Mesenchymal stem cell (in vitro differentiated cells and primary cell): Measurements from ENCODE around the gene NAPSA.
A peak's percentile ranks its signal among the peaks of the same experiment; 100 is the strongest.
"Not testable (repeated sequence)": the region's sequence is repeated elsewhere in the genome, so short reads cannot be mapped to it uniquely, and the experiment has no call there.

ENCODE experiments used
- DNase-seq: peaks from one replicate; pipeline ENCODE4 v3.0.0-alpha.2; 2013
- H2AFZ ChIP-seq: one replicate; pipeline ENCODE4 v1.6.1; 2013; ENCODE audit warnings: low read depth, mild to moderate bottlenecking, control low read depth, inconsistent platforms, low read length, moderate library complexity
- H2AK5ac ChIP-seq: 2 replicates; pipeline ENCODE4 v1.6.1; 2013; ENCODE audit warnings: low read length, moderate library complexity, mild to moderate bottlenecking, inconsistent platforms; ENCODE audit not compliant: severe bottlenecking
- H2BK120ac ChIP-seq: one replicate; pipeline ENCODE4 v1.6.1; 2013; ENCODE audit warnings: low read depth, mild to moderate bottlenecking, inconsistent platforms, low read length, moderate library complexity
- H2BK12ac ChIP-seq, 2 experiments: one replicate each; pipeline ENCODE4 v1.6.1; 2013; ENCODE audit warnings: inconsistent platforms in 2 of 2, low read length in 2 of 2, mild to moderate bottlenecking in 2 of 2, moderate library complexity in 2 of 2, control low read depth in 1 of 2
- H2BK15ac ChIP-seq: one replicate; pipeline ENCODE4 v1.6.1; 2013; ENCODE audit warnings: mild to moderate bottlenecking, low read depth, inconsistent platforms; ENCODE audit not compliant: poor library complexity, severe bottlenecking
- H2BK5ac ChIP-seq: 2 replicates; pipeline ENCODE4 v1.6.1; 2013; ENCODE audit warnings: low read depth, mild to moderate bottlenecking, low read length, control low read depth, inconsistent platforms; ENCODE audit not compliant: poor library complexity, severe bottlenecking
- H3K14ac ChIP-seq, 2 experiments: one replicate each; pipeline ENCODE4 v1.6.1; 2013; ENCODE audit warnings: inconsistent platforms in 2 of 2, low read length in 2 of 2, control low read depth in 1 of 2, mild to moderate bottlenecking in 1 of 2, moderate library complexity in 1 of 2
- H3K18ac ChIP-seq, 2 experiments: one replicate each; pipeline ENCODE4 v1.6.1; 2013; ENCODE audit warnings: inconsistent platforms in 2 of 2, low read length in 2 of 2, control low read depth in 1 of 2, low read depth in 1 of 2, mild to moderate bottlenecking in 1 of 2
- H3K23ac ChIP-seq, 2 experiments: one replicate each; pipeline ENCODE4 v1.6.1; 2013; ENCODE audit warnings: inconsistent platforms in 2 of 2, low read length in 2 of 2, mild to moderate bottlenecking in 2 of 2, moderate library complexity in 2 of 2, control low read depth in 1 of 2
- H3K27ac ChIP-seq: 2 replicates; pipeline ENCODE4 v1.5.1; 2013; ENCODE audit warnings: mild to moderate bottlenecking, moderate library complexity, low read length, control low read depth, inconsistent platforms; ENCODE audit not compliant: poor library complexity, severe bottlenecking
- H3K27me3 ChIP-seq, 2 experiments: 2 replicates each; pipeline versions ENCODE4 v1.6.1 to v1.7.0; 2013; ENCODE audit warnings: low read length in 2 of 2, mild to moderate bottlenecking in 2 of 2, moderate library complexity in 2 of 2, control low read depth in 1 of 2, inconsistent platforms in 1 of 2; ENCODE audit not compliant: control insufficient read depth in 1 of 2, insufficient read depth in 1 of 2
- H3K36me3 ChIP-seq, 2 experiments: 2 replicates each; pipeline versions ENCODE4 v1.6.1 to v1.7.0; 2013; ENCODE audit warnings: low read length in 2 of 2, control low read depth in 1 of 2, inconsistent platforms in 1 of 2, low read depth in 1 of 2, mild to moderate bottlenecking in 1 of 2; ENCODE audit not compliant: insufficient read depth in 2 of 2, control insufficient read depth in 1 of 2
- H3K4ac ChIP-seq, 2 experiments: one replicate each; pipeline ENCODE4 v1.6.1; 2013; ENCODE audit warnings: inconsistent platforms in 2 of 2, low read length in 2 of 2, mild to moderate bottlenecking in 2 of 2, moderate library complexity in 2 of 2, control low read depth in 1 of 2, low read depth in 1 of 2
- H3K4me1 ChIP-seq: 2 replicates; pipeline ENCODE4 v1.6.1; 2013; ENCODE audit warnings: low read depth, low read length, control low read depth; ENCODE audit not compliant: control insufficient read depth, insufficient read depth
- H3K4me2 ChIP-seq: 2 replicates; pipeline ENCODE4 v1.6.1; 2013; ENCODE audit warnings: low read length, mild to moderate bottlenecking, inconsistent platforms; ENCODE audit not compliant: poor library complexity, severe bottlenecking
- H3K4me3 ChIP-seq, 2 experiments: 2 replicates each; pipeline versions ENCODE4 v1.5.1 to v1.7.0; 2013; ENCODE audit warnings: low read length in 2 of 2, mild to moderate bottlenecking in 2 of 2, control low read depth in 1 of 2, low read depth in 1 of 2; ENCODE audit not compliant: insufficient read depth in 1 of 2
- H3K79me1 ChIP-seq: replicated peaks from 2 replicates; pipeline ENCODE4 v1.6.1; 2013; ENCODE audit warnings: mild to moderate bottlenecking, control low read depth, low read length, inconsistent platforms; ENCODE audit not compliant: poor library complexity, severe bottlenecking
- H3K9ac ChIP-seq: 2 replicates; pipeline ENCODE4 v1.7.0; 2013; ENCODE audit warnings: mild to moderate bottlenecking, low read length, moderate library complexity
- H3K9me3 ChIP-seq: 2 replicates; pipeline ENCODE4 v1.7.0; 2013; ENCODE audit warnings: mild to moderate bottlenecking, low read length; ENCODE audit not compliant: control insufficient read depth
- H4K8ac ChIP-seq: one replicate; pipeline ENCODE4 v1.6.1; 2013; ENCODE audit warnings: inconsistent platforms, mild to moderate bottlenecking, low read length, moderate library complexity
- H4K91ac ChIP-seq: one replicate; pipeline ENCODE4 v1.6.1; 2013; ENCODE audit warnings: mild to moderate bottlenecking, low read length, inconsistent platforms
- WGBS: methylation state at CpG from one replicate; pipeline ENCODE4 v1.1.7; 2013; ENCODE audit warnings: mixed read lengths; 5-methylcytosine and 5-hydroxymethylcytosine counted together

Gene NAPSA

DNA sequence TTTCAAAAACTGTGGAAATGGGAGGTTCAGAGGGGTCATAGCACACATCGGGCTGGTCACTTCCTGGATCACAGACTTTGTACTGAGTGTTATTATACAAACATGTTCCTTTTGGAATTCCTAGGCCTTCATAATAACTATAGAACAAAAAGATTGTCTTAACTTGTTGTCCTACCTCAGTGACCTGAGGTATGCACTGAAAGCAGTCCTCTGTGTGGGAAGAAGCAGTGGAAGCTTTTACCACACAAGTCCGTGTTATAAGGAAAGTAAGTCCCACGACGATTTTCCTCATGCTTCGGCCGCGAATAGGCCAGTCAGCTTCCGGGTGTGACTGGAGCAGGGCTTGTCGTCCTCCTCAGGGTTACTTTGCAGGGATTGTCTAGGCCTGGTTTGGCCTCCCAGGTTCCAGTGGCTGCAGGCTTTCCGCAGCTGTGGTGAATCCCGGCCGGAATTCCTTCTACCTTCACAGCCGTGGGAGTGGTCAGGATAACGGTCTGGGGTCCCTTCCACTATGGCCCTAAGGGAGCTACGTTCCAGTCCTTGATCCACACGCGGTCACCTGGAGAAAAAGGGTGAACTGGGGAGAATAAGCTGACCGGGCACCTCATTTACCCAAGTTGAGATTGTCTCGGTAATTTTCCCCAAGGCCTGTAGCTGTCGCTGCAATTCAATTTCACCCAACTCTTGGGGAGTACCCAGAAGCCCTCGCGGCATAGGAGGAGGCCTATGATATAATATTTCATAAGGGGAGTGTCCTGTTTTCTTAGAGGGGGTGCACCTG, 16.0 kb downstream of the NAPSA start:
- Histone ChIP-seq H3K4me2 (no peak overlapping the region), H3K14ac (no peak overlapping the region), H3K18ac (no peak overlapping the region), H3K79me1 (no peaks in the 10 kb centered on the region), H3K4me3 (no peak overlapping the region), H4K91ac (no peak overlapping the region), H3K27ac (no peak overlapping the region), H3K27me3 (peaks cover 8 to 24% of the 10 kb centered on the region in 2 experiments), H3K4me1 (no peaks in the 10 kb centered on the region), H3K36me3 (no peaks in the 10 kb centered on the region), H2AK5ac (no peak overlapping the region), H2BK5ac (no peak overlapping the region), H3K9me3 (peaks cover 11% of the 10 kb centered on the region), H3K4ac (no peak overlapping the region), H4K8ac (no peak overlapping the region), H2AFZ (no peak overlapping the region), H3K9ac (no peak overlapping the region), H3K23ac (no peak overlapping the region), H2BK12ac (no peak overlapping the region), H2BK120ac (no peak overlapping the region), H2BK15ac (no peak overlapping the region)
- 77% methylated on average over 20 of the region's 22 CpGs for WGBS
- DNase-seq: no peak

DNA sequence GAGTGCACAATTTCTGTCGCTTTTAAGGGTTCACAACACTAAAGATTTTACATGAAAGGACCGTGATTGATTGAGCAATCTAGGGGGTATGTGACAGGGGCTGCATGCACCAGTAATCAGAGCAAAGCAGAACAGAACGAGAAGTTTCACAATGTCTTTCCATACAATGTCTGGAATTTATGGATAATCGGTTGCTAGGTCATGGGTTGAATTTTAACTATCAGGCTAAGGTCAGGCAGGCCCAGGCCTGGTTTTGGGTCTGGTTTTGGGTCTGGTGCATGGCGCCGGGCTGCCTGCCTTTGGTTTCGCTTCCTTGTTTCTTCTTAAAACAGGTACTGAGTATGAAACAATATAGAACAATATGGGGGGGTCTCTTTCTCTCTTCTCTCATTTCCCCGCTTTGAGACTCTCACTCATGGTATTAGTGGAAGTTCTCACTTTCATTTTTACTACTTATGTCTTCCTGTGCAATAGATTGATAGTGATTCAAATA, 18.3 kb downstream of the NAPSA start:
- H2AFZ ChIP-seq, H2BK120ac ChIP-seq, H3K4me3 ChIP-seq, H3K79me1 ChIP-seq, H3K14ac ChIP-seq, H2BK12ac ChIP-seq, H3K9ac ChIP-seq, H4K91ac ChIP-seq, H3K4ac ChIP-seq, H2BK5ac ChIP-seq, H3K27ac ChIP-seq, H2AK5ac ChIP-seq, H3K4me2 ChIP-seq, H3K18ac ChIP-seq, H3K36me3 ChIP-seq, H2BK15ac ChIP-seq, H4K8ac ChIP-seq, H3K4me1 ChIP-seq, H3K23ac ChIP-seq, DNase-seq: not testable (repeated sequence)
- Histone ChIP-seq H3K9me3 (peaks cover 17% of the 10 kb centered on the region), H3K27me3 (peaks cover 7 to 16% of the 10 kb centered on the region in 2 experiments)
- WGBS: 84% methylated on average over 7 of the region's 8 CpGs

DNA sequence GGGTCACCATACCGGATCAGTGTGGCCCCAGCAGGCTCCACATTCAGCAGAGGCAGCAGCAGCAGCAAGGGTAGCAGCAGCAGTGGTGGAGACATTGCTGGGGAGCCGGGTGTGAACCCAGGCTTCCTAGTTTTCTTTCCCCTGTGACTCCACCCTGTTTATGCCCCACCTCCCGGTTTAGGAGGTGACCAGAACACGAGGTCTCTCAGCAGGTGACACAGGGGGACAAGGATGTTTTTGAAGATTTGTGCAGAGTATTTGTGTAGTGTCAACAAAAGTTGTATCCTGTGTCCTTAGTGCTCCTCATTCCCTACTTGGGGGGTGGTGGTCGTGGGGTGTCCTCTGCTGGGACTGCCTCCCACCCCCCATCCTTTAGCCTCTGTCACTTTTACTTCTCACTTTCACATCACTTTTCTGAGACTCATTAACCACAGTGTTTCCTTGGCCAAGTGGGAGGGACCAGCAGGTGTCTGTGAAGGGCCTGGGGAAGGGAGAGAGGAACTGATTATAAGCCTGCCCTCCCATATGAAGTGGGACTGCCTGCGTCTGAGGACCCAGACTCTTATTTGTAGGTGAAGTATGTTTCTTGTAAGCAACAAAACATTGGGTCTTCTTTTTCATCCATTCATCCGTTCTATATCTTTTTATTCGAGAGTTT, 20.6 kb downstream of the NAPSA start:
- peaks cover 0 to 5% of the 10 kb centered on the region in 2 experiments for H3K27me3 ChIP-seq
- no peak overlapping the region for H4K91ac ChIP-seq
- no peak overlapping the region for H4K8ac ChIP-seq
- H3K23ac ChIP-seq: no peak overlapping the region
- no peak overlapping the region for H3K4me2 ChIP-seq
- no peaks in the 10 kb centered on the region for H3K4me1 ChIP-seq
- WGBS: 68% methylated on average over 3 of the region's 8 CpGs
- H2AFZ ChIP-seq: no peak overlapping the region
- H3K4me3 ChIP-seq: peak overlapping the region in 1 of 2 experiments; percentile 24
- H2BK15ac ChIP-seq: no peak overlapping the region
- no peak overlapping the region for H2AK5ac ChIP-seq
- no peak overlapping the region for H3K4ac ChIP-seq
- no peak overlapping the region for H2BK120ac ChIP-seq
- H3K36me3 ChIP-seq: no peaks in the 10 kb centered on the region
- no peak overlapping the region for H3K9ac ChIP-seq
- peaks cover 17% of the 10 kb centered on the region for H3K9me3 ChIP-seq
- H3K79me1 ChIP-seq: no peaks in the 10 kb centered on the region
- no peak overlapping the region for H2BK12ac ChIP-seq
- H2BK5ac ChIP-seq: no peak overlapping the region
- H3K14ac ChIP-seq: no peak overlapping the region
- H3K18ac ChIP-seq: no peak overlapping the region
- no peak for DNase-seq
- no peak overlapping the region for H3K27ac ChIP-seq

DNA sequence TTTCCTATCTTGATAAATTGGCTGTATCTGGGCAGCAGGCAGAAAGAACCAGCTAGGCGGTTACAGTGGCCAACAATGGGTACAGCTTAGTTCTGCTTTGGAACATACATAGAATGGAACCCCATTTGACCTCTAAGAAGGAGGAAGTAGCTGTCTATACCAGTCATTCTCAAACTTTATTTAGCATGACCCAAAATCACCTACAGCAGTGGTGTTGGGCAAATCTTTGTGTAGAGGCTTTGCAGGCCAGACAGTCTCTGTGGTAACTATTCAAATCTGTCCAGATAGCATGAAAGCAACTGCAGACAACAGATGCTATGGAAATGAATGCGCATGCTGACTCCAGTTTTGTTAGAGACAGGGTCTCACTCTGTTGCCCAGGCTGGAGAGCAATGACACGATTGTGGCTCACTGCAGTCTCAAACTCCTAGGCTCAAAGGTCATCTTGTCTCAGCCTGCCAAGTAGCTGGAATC, 24.3 kb downstream of the NAPSA start:
- no peak overlapping the region for H3K23ac ChIP-seq
- DNase-seq: no peak
- no peaks in the 10 kb centered on the region for H3K4me1 ChIP-seq
- H2AFZ ChIP-seq: no peak overlapping the region
- no peak overlapping the region for H4K8ac ChIP-seq
- no peaks in the 10 kb centered on the region for H3K79me1 ChIP-seq
- no peak overlapping the region for H3K4ac ChIP-seq
- H3K9ac ChIP-seq: no peak overlapping the region
- peaks cover 0 to 3% of the 10 kb centered on the region in 2 experiments for H3K27me3 ChIP-seq
- no peak overlapping the region for H3K18ac ChIP-seq
- no peaks in the 10 kb centered on the region for H3K36me3 ChIP-seq
- no peak overlapping the region for H3K27ac ChIP-seq
- no peak overlapping the region for H2BK120ac ChIP-seq
- no peak overlapping the region for H3K4me2 ChIP-seq
- peaks cover 19% of the 10 kb centered on the region for H3K9me3 ChIP-seq
- WGBS: 82% methylated on average over 3 of the region's 3 CpGs
- H4K91ac ChIP-seq: no peak overlapping the region
- H3K14ac ChIP-seq: no peak overlapping the region
- H2BK12ac ChIP-seq: no peak overlapping the region
- H3K4me3 ChIP-seq: no peak overlapping the region
- H2AK5ac ChIP-seq: no peak overlapping the region
- H2BK5ac ChIP-seq: no peak overlapping the region
- H2BK15ac ChIP-seq: no peak overlapping the region
